ENCODE results near the gene ROBO4. TPM values are rescaled to one million over a fixed set of nuclear protein-coding genes. Genes with fewer than 3 reads are reported as not detected.

ROBO4 gene
- total RNA-seq, 2 experiments from 2014 or later = not detected

DNA sequence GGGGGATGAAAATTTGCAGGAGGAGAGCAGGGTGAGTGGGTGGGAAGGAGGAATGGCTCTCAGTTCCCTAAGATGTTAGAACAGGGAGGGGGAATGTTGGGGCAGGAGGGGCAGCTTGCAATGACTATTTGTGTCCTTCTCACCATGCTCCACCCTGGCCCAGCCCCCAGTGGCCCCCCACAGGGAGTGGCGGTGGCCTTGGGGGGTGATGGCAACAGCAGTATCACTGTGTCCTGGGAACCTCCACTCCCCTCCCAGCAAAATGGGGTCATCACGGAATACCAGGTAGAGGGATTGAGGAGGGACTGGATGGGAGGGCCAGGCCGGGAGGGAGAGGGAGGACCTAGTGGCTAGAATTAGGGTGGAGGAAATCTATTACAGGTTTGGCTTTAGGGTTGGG is 22.3 kb downstream of the ROBO4 start:
- no peak overlapping the region for H2AFZ ChIP-seq (ENCODE audit: low read length)
- ChIA-PET POLR2A (no interaction called here), CTCF (ENCODE audit: unreplicated experiment) (no interaction called here)
- H3K4me3 ChIP-seq (ENCODE audit: low read depth, low read length, poor library complexity, severe bottlenecking) = no peak overlapping the region
- H4K20me1 ChIP-seq (ENCODE audit: insufficient read depth, low read length) = no peaks in the 10 kb centered on the region
- TF ChIP-seq, protein P1, sequence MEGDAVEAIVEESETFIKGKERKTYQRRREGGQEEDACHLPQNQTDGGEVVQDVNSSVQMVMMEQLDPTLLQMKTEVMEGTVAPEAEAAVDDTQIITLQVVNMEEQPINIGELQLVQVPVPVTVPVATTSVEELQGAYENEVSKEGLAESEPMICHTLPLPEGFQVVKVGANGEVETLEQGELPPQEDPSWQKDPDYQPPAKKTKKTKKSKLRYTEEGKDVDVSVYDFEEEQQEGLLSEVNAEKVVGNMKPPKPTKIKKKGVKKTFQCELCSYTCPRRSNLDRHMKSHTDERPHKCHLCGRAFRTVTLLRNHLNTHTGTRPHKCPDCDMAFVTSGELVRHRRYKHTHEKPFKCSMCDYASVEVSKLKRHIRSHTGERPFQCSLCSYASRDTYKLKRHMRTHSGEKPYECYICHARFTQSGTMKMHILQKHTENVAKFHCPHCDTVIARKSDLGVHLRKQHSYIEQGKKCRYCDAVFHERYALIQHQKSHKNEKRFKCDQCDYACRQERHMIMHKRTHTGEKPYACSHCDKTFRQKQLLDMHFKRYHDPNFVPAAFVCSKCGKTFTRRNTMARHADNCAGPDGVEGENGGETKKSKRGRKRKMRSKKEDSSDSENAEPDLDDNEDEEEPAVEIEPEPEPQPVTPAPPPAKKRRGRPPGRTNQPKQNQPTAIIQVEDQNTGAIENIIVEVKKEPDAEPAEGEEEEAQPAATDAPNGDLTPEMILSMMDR (conservative IDR thresholded peaks at IDR 0.05; ENCODE audit: low read length) = no peak
- TF ChIP-seq EZH2phosphoT487 (IDR thresholded peaks at IDR 0.05; ENCODE audit: borderline replicate concordance, low read depth, low read length) = no peak
- no TSS peak for BruUV-seq (replicated peaks)
- no peaks in the 10 kb centered on the region for H3K36me3 ChIP-seq (ENCODE audit: insufficient read depth, low read length)
- H3K4me1 ChIP-seq (ENCODE audit: insufficient read depth, low read length, poor library complexity, severe bottlenecking) = no peaks in the 10 kb centered on the region
- no peaks in the 10 kb centered on the region for H3K79me2 ChIP-seq (ENCODE audit: insufficient read depth, low read depth, low read length)
- intact Hi-C loops (cut with micrococcal nuclease; ENCODE audit: unreplicated experiment) = no loop called here
- H3K9me3 ChIP-seq (ENCODE audit: low read length) = no peaks in the 10 kb centered on the region
- H3K27ac ChIP-seq (ENCODE audit: low read depth, low read length, poor library complexity, severe bottlenecking) = no peak overlapping the region
- no peak overlapping the region for H3K4me2 ChIP-seq (ENCODE audit: low read length)
- no peaks in the 10 kb centered on the region for H3K9me2 ChIP-seq (ENCODE audit: insufficient read depth, low read length)
- DNase-seq (ENCODE audit: low spot score) = no peak

DNA sequence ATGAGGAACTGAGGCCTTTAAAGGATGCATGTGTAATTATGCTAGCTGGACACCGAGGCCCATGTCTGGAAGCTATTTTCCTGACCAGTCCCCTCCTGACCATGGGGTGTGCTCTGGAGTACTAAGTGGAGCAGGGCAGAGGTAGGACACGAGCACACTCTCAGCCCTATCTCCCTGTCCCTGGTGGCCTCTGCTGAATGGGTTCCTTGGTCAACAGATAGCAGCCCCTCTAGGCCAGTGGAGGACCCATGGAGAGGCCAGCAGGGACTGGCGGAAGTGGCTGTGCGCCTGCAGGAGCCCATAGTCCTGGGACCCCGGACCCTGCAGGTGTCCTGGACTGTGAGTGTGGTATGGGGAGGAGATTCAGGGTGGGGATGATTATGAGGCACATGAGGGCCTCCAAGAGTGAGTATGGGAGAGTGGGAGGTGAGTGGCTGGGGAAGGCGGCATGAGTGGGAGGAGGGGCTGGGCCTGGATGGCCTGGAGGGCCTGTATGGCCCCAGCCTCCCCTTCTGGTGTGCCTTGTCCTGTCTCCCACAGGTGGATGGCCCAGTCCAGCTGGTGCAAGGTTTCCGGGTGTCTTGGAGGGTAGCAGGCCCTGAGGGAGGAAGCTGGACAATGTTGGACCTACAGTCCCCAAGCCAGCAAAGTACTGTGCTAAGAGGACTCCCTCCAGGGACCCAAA is 23.0 kb downstream of the ROBO4 start:
- TF ChIP-seq, protein P1 (conservative IDR thresholded peaks at IDR 0.05; ENCODE audit: low read length) = no peak
- TF ChIP-seq EZH2phosphoT487 (IDR thresholded peaks at IDR 0.05; ENCODE audit: borderline replicate concordance, low read depth, low read length) = no peak
- Histone ChIP-seq H3K36me3 (ENCODE audit: insufficient read depth, low read length) (no peaks in the 10 kb centered on the region), H3K4me2 (ENCODE audit: low read length) (no peak overlapping the region), H3K9me3 (ENCODE audit: low read length) (no peaks in the 10 kb centered on the region), H4K20me1 (ENCODE audit: insufficient read depth, low read length) (no peaks in the 10 kb centered on the region), H3K4me1 (ENCODE audit: insufficient read depth, low read length, poor library complexity, severe bottlenecking) (no peaks in the 10 kb centered on the region), H3K4me3 (ENCODE audit: low read depth, low read length, poor library complexity, severe bottlenecking) (no peak overlapping the region), H3K79me2 (ENCODE audit: insufficient read depth, low read depth, low read length) (no peaks in the 10 kb centered on the region), H2AFZ (ENCODE audit: low read length) (no peak overlapping the region), H3K27ac (ENCODE audit: low read depth, low read length, poor library complexity, severe bottlenecking) (no peak overlapping the region), H3K9me2 (ENCODE audit: insufficient read depth, low read length) (no peaks in the 10 kb centered on the region)
- BruUV-seq (replicated peaks) = no TSS peak
- intact Hi-C loops (cut with micrococcal nuclease; ENCODE audit: unreplicated experiment) = no loop called here
- ChIA-PET CTCF (ENCODE audit: unreplicated experiment) (no interaction called here), POLR2A (no interaction called here)
- DNase-seq (ENCODE audit: low spot score) = no peak

DNA sequence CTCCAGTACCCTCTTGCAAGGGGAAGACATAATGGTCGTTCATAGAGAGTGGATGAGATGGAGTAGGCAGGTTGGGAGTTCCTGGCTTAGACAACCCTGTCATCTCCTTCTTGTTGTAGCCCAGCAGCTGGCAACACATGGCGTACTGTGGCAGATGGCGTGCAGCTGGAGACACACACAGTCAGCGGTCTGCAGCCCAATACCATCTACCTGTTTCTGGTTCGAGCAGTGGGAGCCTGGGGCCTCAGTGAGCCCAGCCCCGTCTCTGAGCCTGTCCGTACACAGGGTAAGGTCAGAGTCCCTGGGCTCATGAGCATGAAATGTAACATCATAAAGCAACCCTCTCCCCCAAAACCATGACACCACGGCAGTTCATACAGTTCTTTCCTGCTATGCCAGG is 23.7 kb downstream of the ROBO4 start:
- no TSS peak for BruUV-seq (replicated peaks)
- H3K79me2 ChIP-seq (ENCODE audit: insufficient read depth, low read depth, low read length) = no peaks in the 10 kb centered on the region
- ChIA-PET POLR2A (no interaction called here), CTCF (ENCODE audit: unreplicated experiment) (no interaction called here)
- H3K4me1 ChIP-seq (ENCODE audit: insufficient read depth, low read length, poor library complexity, severe bottlenecking) = no peaks in the 10 kb centered on the region
- TF ChIP-seq EZH2phosphoT487 (IDR thresholded peaks at IDR 0.05; ENCODE audit: borderline replicate concordance, low read depth, low read length) = no peak
- TF ChIP-seq, protein P1 (conservative IDR thresholded peaks at IDR 0.05; ENCODE audit: low read length) = no peak
- intact Hi-C loops (cut with micrococcal nuclease; ENCODE audit: unreplicated experiment) = no loop called here
- no peak overlapping the region for H3K4me3 ChIP-seq (ENCODE audit: low read depth, low read length, poor library complexity, severe bottlenecking)
- no peak overlapping the region for H3K27ac ChIP-seq (ENCODE audit: low read depth, low read length, poor library complexity, severe bottlenecking)
- no peaks in the 10 kb centered on the region for H4K20me1 ChIP-seq (ENCODE audit: insufficient read depth, low read length)
- H3K4me2 ChIP-seq (ENCODE audit: low read length) = no peak overlapping the region
- H3K9me2 ChIP-seq (ENCODE audit: insufficient read depth, low read length) = no peaks in the 10 kb centered on the region
- no peak for DNase-seq (ENCODE audit: low spot score)
- H2AFZ ChIP-seq (ENCODE audit: low read length) = no peak overlapping the region
- H3K9me3 ChIP-seq (ENCODE audit: low read length) = no peaks in the 10 kb centered on the region
- no peaks in the 10 kb centered on the region for H3K36me3 ChIP-seq (ENCODE audit: insufficient read depth, low read length)

Data from OCI-LY7 (cell line).